WTC11 (cell line): ENCODE measurements around the gene SBSN.

Experiments
- AFF4 ChIP-seq: sonication (generic); formaldehyde crosslinking; IDR thresholded peaks from 2 replicates; pipeline ENCODE4 v1.8.1; 2023; ENCODE audit warnings: mild to moderate bottlenecking, missing genetic modification reagents, borderline replicate concordance
- ATF2 ChIP-seq: sonication (generic); formaldehyde crosslinking; IDR thresholded peaks from 2 replicates; pipeline ENCODE4 v1.8.1; 2022; ENCODE audit warnings: low read depth, missing genetic modification reagents, borderline replicate concordance
- CREB1 ChIP-seq: sonication (generic); formaldehyde crosslinking; IDR thresholded peaks from 2 replicates; pipeline ENCODE4 v1.8.0; 2023; ENCODE audit warnings: mild to moderate bottlenecking, missing genetic modification reagents
- CTCF ChIP-seq: fragments of 200-600 bp; IDR thresholded peaks from 2 replicates; pipeline ENCODE4 v1.8.0; 2022; ENCODE audit warnings: antibody characterized with exemption
- E2F5 ChIP-seq: sonication (generic); formaldehyde crosslinking; IDR thresholded peaks from 2 replicates; pipeline ENCODE4 v1.8.1; 2022; ENCODE audit warnings: mild to moderate bottlenecking, moderate library complexity, missing genetic modification reagents
- FOXP4 ChIP-seq: sonication (generic); formaldehyde crosslinking; IDR thresholded peaks from 2 replicates; pipeline ENCODE4 v1.8.0; 2022; ENCODE audit warnings: mild to moderate bottlenecking, missing genetic modification reagents
- JUN ChIP-seq: sonication (generic); formaldehyde crosslinking; IDR thresholded peaks from 2 replicates; pipeline ENCODE4 v1.8.0; 2023; ENCODE audit warnings: mild to moderate bottlenecking, missing genetic modification reagents
- NFYB ChIP-seq: sonication (generic); formaldehyde crosslinking; conservative IDR thresholded peaks from 2 replicates; pipeline ENCODE4 v1.8.0; 2022; ENCODE audit warnings: low read depth, missing genetic modification reagents
- NR3C1 ChIP-seq: sonication (generic); formaldehyde crosslinking; conservative IDR thresholded peaks from 2 replicates; pipeline ENCODE4 v1.8.1; 2023; ENCODE audit warnings: low read depth, mild to moderate bottlenecking, missing genetic modification reagents
- PREB ChIP-seq: sonication (generic); formaldehyde crosslinking; IDR thresholded peaks from 2 replicates; pipeline ENCODE4 v1.8.1; 2022; ENCODE audit warnings: mild to moderate bottlenecking, missing genetic modification reagents, moderate library complexity, borderline replicate concordance
- SP1 ChIP-seq: sonication (generic); formaldehyde crosslinking; conservative IDR thresholded peaks from 2 replicates; pipeline ENCODE4 v1.8.1; 2022; ENCODE audit warnings: missing genetic modification reagents

- no peak for TF ChIP-seq CTCF
- TF ChIP-seq NR3C1: no peak
- no peak for TF ChIP-seq AFF4 (CRISPR knock-in tag)
- TF ChIP-seq FOXP4: no peak
- TF ChIP-seq JUN (CRISPR knock-in tag): no peak
- no peak for TF ChIP-seq SP1
- no peak for TF ChIP-seq E2F5 (CRISPR knock-in tag)
- TF ChIP-seq CREB1 (CRISPR knock-in tag): no peak
- TF ChIP-seq PREB: no peak
- TF ChIP-seq ATF2 (CRISPR knock-in tag): no peak
- TF ChIP-seq NFYB (CRISPR knock-in tag): no peak
Observed at GRCh38 chr19:35524181-35524837, 3.8 kb downstream of the SBSN start.
